MCF 10A (cell line): Measurements from ENCODE around the gene ZFYVE28. TPM values are rescaled to one million over a fixed set of nuclear protein-coding genes. Genes with fewer than 3 reads are reported as not detected.

Experiments
- BruUV-seq: library from RNA; stranded (reverse); fragments of 400-500 nt; replicated peaks from 2 replicates; lab custom pipeline; 2021; lab: Mats Ljungman, UMichigan
- CTCF ChIA-PET: fragments of 300-600 bp; sonication (Branson Sonifier 250); formaldehyde crosslinking; extraction: SDS; loops from one replicate; lab custom pipeline; 2021; ENCODE audit warnings: antibody characterized with exemption, inconsistent platforms; lab: Yijun Ruan, JAX
- POLR2A ChIA-PET: fragments of 300-600, 350-650 bp; sonication (Branson Sonifier 250); formaldehyde crosslinking; extraction: SDS; loops from one replicate; lab custom pipeline; 2020; ENCODE audit warnings: antibody characterized with exemption, inconsistent platforms; lab: Yijun Ruan, JAX
- DNase-seq: peaks from one replicate; pipeline ENCODE4 v3.0.0-alpha.2; 2018; ENCODE audit not compliant: unreplicated experiment
- H3K27ac Mint-ChIP-seq: one replicate; pipeline ENCODE4 v1.8.0; 2022; ENCODE audit warnings: mild to moderate bottlenecking, low read depth, mixed read lengths; ENCODE audit not compliant: unreplicated experiment
- H3K27me3 Mint-ChIP-seq: one replicate; pipeline ENCODE4 v1.8.0; 2022; ENCODE audit warnings: mixed read lengths; ENCODE audit not compliant: insufficient read depth, unreplicated experiment
- H3K36me3 Mint-ChIP-seq: one replicate; pipeline ENCODE4 v1.8.0; 2022; ENCODE audit warnings: mild to moderate bottlenecking, moderate library complexity, mixed read lengths; ENCODE audit not compliant: insufficient read depth, unreplicated experiment
- H3K4me1 Mint-ChIP-seq: one replicate; pipeline ENCODE4 v1.8.0; 2022; ENCODE audit warnings: mixed read lengths; ENCODE audit not compliant: insufficient read depth, unreplicated experiment
- H3K4me3 Mint-ChIP-seq: one replicate; pipeline ENCODE4 v1.8.0; 2022; ENCODE audit warnings: mild to moderate bottlenecking, moderate library complexity, mixed read lengths; ENCODE audit not compliant: unreplicated experiment
- H3K9me3 Mint-ChIP-seq: one replicate; pipeline ENCODE4 v1.8.0; 2022; ENCODE audit warnings: mixed read lengths; ENCODE audit not compliant: unreplicated experiment
- CTCF ChIP-seq: fragments of 200-600 bp; IDR thresholded peaks from one replicate; pipeline ENCODE4 v1.8.0; 2022; ENCODE audit warnings: antibody characterized with exemption, mild to moderate bottlenecking; ENCODE audit not compliant: unreplicated experiment
- intact Hi-C: fragments of 100-400 bp; cut with micrococcal nuclease; formaldehyde crosslinking; loops from 2 replicates; pipeline ENCODE4 v1.14.1; 2022
- total RNA-seq: library from RNA; stranded (reverse); gene quantifications from 2 replicates; pipeline ENCODE4 v1.2.3, GENCODE V29; 2022

ZFYVE28 gene
- total RNA-seq, 1 experiment from 2014 or later = 1.6 TPM

DNA sequence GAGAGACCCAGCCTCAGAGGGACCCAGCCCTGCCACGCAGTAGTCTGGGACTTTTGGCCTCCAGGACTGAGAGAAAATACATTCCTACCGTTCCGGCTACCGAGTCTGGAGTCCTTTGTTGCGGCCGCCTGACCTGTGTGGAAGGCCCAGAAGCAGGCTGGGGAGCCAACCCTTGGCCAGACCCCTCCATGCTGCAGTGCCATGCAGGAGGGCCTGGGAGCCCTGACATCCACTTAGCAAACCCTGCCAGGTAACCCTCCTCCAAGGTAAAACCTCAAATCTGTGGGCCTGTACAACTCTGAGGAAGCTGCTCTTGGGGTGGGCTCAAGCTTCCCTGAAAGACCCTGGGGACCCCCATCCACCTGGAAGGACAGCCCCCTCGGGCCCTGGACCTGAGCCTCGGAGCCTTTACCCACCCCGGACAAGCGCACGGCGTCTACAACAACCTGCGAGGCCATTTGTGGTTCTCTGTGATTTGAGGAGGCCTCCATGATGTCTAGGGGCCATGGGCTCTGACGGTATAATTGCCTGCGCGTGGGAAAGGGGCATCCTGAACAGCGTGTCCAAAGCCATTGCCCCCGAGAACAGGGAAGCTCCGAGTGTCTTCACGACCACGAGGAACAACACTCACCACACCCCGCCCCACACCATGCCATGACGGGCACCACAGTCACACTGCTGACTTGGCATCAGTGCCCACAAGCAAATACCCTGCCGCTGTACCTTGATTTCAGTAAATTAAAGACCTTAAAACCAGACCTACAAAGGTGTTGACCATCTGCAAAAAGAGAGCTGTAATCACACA is 58.7 kb downstream of the ZFYVE28 start:
- Mint-ChIP-seq H3K9me3 (no peaks in the 10 kb centered on the region), H3K4me3 (no peak overlapping the region), H3K27me3 (no peaks in the 10 kb centered on the region), H3K36me3 (no peaks in the 10 kb centered on the region), H3K4me1 (no peaks in the 10 kb centered on the region), H3K27ac (no peak overlapping the region)
- ChIA-PET POLR2A (no interaction called here), CTCF (interaction anchor here (1.5 kb wide), 1 partner anchor 53 kb away, joined by 3 read pairs; no protein-coding TSS in a partner anchor)
- BruUV-seq = no TSS peak
- no peak for TF ChIP-seq CTCF
- intact Hi-C loops = no loop called here
- no peak for DNase-seq

DNA sequence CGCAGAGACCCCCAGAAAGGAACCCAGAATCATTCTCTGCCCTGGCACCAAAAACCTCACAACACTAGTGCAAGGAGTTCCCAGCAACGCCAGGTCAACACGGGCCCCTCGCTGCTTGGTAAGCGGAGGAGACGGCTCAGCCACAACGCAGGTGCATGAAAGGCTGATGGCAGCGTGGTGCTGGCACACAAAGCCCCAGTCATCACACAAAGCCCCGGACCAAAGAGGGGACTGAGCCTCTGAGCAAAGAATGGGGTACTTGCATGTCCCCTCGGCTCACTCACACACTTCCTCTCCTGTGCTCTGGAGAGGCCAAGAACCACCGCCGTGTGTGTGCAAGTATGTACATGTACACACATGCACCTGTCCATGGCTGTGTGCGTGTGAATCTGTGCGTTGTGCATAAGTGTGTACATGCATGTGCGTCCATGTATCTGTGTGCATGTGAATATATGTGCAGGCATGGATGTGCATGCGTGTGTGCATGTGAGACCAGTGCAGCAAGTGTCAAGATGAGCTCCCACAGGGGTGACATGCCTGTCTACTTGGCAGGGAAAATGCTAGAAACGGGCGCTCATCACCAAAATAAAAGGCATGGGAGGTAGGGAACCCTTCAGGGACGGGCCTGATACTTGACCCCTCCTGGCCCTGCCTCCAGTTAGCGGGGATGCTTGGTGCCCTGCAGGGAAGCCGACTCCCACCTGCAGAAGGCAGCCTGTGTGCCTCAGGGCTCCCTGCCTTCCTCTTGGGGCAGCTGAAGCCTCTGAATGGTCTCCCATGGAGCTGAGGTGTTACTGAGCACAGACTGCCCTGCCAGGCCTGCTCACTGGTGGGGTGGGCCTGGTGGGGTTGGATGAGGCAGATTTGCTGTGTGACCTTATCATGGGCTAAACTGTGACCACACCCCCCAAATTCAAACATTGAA is 60.4 kb downstream of the ZFYVE28 start:
- CTCF ChIA-PET = no interaction called here
- Mint-ChIP-seq H3K27me3 (no peaks in the 10 kb centered on the region), H3K9me3 (no peaks in the 10 kb centered on the region)

DNA sequence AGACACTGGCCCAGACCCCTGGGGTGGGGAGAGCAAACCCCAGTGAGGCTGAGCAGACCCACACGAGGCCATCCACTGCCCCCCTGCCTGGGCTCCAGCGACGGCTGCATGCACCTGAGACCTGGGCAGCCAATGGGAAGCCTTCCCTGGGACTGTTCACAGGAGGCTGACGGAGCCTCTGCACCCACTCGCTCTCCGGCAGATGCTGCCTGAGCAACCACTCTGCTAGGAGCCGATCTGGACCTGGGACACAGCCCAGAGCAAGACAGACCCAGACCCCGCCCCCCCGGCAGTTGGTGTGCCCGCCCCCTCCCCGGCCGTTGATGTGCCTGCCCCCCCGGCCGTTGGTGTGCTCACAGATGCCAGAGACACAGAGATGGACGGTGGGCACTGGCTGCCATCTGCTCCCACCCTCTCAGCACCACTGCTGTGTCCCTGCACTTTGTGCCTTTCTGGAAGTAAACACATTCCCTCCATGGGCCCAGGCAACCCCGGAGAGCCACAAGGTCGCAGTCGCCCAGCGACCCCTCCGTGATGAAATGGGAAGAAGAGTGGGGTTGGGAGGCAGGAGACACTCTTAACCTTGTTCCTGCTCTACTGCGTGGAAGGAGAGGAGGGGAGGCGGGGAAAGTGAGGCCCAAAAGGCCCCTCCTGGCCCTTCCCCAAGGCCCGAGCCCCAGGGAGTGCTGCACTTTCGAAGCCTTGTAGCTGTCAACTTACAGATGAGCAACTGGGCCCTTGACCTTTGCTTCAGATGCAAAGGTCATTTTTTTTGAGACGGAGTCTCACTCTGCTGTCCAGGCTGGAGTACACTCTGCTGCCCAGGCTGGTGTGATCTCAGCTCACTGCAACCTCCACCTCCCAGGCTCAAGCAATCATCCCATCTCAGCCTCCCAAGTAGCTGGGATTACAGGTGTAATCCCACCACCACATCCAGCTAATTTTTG is 62.0 kb downstream of the ZFYVE28 start:
- H3K4me3 Mint-ChIP-seq = no peak overlapping the region
- no peak for DNase-seq
- no peaks in the 10 kb centered on the region for H3K27me3 Mint-ChIP-seq
- ChIA-PET CTCF (no interaction called here), POLR2A (no interaction called here)
- intact Hi-C loops = no loop called here
- no peaks in the 10 kb centered on the region for H3K4me1 Mint-ChIP-seq
- TF ChIP-seq CTCF = no peak
- H3K27ac Mint-ChIP-seq = no peak overlapping the region
- no peaks in the 10 kb centered on the region for H3K9me3 Mint-ChIP-seq
- BruUV-seq = no TSS peak
- H3K36me3 Mint-ChIP-seq = no peaks in the 10 kb centered on the region

More for the DNA sequence above, 60.4 kb downstream of the ZFYVE28 start:
- Mint-ChIP-seq H3K27ac (no peak overlapping the region), H3K36me3 (no peaks in the 10 kb centered on the region), H3K4me1 (no peaks in the 10 kb centered on the region), H3K4me3 (no peak overlapping the region)
- POLR2A ChIA-PET = no interaction called here
- TF ChIP-seq CTCF = no peak
- no TSS peak for BruUV-seq
- no peak for DNase-seq
- intact Hi-C loops = no loop called here
